Cardiac septum (tissue), 1 donor: ENCODE measurements around the gene ACTBL2. TPM values are rescaled to one million over a fixed set of nuclear protein-coding genes. Genes with fewer than 3 reads are reported as not detected.

Source experiments
- DNase-seq: peaks from one replicate; pipeline ENCODE4 v3.0.0-alpha.2; 2020; ENCODE audit warnings: low spot score
- intact Hi-C: fragments of 100-400 bp; cut with DNase I; formaldehyde crosslinking; loops from one replicate; pipeline ENCODE4 v1.14.0; 2022
- total RNA-seq: library from RNA; stranded (reverse); fragmentation: NEBNext Ultra II Directional; extraction: Animal tissue kit (Norgen Biotek cat#: 25700); gene quantifications from one replicate; pipeline ENCODE4 v1.2.1, GENCODE V29; 2021
- donor health status: DM: no; HTN: no; CAD: no.

ACTBL2 gene
- total RNA-seq, 1 donor from 2014 or later: not detected

DNA sequence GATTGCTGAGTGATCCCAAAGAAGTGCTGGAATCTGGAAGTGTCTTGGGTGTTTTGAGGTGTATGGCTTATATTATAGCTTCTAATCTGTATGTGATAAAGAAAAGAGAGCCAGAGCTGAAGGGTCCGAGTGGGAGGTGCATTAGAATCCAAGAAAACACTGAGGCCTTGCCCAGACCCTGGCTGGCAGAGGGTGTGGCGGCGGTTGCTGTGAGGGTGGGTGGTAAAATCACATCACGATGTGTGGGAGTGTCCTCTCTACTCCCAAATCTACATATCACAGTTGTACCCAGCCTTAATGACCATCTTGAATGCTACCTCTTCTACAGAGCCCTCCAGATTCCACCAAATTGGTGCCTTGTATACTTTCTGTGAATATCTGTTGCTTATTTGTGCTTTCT lies 28.9 kb downstream of the ACTBL2 start:
- no peak for DNase-seq
- intact Hi-C loops: no loop called here

DNA sequence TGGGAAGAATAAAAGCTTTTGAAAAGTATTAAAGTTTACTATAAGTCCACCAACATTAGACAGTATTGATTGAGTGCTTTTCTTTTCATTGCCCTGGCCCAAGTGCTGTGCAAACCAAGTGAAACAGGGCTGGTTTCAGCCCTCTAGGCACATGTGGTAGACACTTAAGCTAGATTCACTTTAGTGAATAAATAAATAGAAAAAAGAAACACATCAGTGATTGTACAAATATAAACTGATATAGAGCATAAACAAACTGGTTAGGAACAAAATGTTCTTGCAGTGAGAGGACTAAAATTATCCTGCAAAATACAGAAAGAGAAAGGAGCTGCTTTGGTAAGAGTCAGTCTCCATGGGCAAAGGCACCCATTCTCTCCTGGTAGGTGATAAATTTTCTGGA lies 29.7 kb downstream of the ACTBL2 start:
- intact Hi-C loops: no loop called here
- no peak for DNase-seq

DNA sequence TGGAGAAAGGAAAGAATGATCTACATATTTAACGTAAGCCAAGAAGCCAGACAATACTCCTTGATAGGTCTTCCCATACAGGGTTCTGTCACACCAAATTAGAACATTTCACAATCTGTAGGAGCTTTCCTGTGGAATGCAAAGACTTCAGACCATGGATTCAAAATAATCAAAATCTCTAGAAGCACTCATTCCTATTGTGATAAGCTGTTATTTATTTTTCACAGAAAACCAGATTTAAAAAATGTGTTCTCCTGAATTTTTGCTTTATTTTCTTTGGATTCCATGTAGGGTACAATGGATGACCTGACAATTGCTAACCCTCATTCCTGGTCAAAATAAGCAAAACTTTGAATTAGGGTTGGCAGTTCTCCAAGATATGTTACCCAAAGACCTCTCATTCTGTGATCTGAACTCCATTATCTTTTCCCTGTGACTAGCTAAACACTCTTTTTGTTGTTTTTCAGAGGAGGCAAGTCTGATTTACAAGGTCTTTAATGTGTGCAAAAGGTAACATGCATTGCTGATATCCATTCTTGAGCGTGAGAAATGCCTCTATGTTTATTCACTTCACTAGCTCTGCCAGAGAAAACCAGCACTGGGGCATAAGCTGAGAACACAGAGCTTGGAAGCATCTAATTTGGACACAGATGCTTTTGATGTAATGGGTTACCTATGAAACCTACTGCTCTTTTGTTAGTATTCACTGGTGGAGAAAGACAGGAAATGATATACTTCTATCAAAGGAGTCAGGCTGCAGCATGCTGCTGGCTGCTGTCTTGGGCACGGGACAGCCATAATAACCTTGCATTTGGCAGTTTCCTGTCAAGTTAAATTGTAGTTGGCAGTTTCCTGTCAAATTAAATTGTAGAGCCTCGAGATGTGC lies 31.4 kb downstream of the ACTBL2 start:
- DNase-seq: no peak
- intact Hi-C loops: no loop called here

DNA sequence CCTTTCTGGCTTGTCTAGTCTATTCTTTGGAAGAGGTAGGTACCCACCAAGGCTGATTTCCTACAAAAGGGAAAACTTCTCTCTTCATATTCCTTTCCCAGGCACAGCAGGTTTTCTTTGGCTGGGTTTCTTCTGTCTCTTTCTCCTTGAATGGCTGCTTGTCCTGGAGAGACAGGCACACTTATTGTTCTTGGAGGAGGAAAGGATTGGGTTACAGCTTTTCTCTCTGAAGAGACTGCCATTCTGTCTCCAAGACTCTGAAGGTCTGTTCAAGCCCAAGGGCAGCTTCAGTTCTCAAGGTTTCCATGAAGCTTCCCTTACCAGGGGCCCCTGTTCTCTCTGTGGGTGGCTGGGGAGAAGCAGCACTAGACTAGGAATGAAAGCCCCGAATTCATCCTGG lies 33.9 kb downstream of the ACTBL2 start:
- DNase-seq: no peak
- intact Hi-C loops: no loop called here

DNA sequence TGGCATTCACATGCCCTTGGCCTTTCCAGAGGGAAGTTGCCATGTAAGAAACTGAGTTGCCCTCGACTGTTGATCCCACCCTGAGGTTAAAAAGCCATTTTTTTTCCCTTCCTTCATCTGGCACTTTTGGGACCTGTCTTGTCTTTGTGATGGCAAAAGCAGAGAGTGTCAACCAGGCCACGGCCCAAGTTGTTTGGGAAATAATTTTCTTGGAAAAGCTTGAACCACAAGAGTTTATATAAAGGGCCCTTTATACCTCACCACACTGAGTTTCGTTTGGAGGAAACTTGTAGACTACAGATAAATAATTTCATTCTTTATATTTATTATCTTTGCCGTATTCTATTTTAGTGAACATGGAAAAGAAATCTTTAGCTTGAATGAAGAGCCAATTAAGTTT lies 34.3 kb downstream of the ACTBL2 start:
- no peak for DNase-seq
- intact Hi-C loops: no loop called here

DNA sequence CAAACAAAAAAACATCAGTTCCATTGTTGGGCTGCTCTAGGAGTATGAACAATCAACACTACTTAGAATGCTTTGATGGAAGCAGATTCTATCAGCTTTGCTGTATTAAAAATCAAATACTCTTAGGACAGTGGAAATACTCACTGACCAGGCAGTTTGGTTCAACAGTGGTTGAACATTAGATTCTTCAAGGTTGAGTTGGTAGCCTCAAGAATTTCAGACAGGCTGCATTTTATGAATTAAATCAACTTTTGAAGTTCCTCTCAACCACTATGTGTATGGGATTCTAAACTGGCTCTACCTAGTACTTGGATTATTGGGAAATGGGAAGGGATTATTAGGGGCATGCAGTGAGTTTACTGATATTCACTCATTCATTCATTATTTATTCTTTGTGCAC lies 35.0 kb downstream of the ACTBL2 start:
- no peak for DNase-seq
- intact Hi-C loops: no loop called here

DNA sequence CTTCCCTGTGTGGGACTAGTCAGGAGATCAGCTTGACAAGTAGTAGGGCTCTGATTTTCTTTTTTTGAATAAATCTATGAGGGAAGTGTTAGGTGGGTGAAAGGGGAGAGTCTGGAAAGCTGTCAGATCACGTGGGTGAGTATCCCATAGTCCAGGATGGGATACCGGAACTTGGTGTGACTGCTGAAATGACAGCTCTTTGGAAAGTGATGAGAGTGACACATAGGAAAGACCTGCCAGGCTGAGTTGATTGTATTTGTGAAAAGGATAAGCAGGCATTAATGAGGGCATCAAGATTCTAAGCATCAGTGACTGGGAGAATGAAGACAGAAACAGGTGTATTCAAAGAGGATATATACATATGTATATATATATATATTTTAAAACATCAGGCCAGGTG lies 35.6 kb downstream of the ACTBL2 start:
- intact Hi-C loops: no loop called here
- DNase-seq: no peak

DNA sequence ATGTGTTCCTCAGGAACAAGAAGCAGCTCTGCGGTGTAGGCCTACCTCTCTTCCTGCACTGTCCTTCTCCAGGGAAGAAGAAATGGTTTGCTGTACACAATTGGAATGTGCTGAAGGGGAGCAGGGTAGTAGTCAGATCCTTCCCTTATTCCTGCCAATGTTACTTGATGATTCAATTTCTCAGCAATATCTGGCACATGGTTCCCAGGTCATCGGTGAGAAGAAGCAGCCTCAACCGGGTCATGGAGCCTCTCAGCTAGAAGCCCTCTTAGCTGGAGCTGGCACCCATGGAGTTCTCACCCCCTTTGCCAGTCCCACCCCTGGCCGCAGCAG lies 36.9 kb downstream of the ACTBL2 start:
- intact Hi-C loops: no loop called here
- DNase-seq: no peak

DNA sequence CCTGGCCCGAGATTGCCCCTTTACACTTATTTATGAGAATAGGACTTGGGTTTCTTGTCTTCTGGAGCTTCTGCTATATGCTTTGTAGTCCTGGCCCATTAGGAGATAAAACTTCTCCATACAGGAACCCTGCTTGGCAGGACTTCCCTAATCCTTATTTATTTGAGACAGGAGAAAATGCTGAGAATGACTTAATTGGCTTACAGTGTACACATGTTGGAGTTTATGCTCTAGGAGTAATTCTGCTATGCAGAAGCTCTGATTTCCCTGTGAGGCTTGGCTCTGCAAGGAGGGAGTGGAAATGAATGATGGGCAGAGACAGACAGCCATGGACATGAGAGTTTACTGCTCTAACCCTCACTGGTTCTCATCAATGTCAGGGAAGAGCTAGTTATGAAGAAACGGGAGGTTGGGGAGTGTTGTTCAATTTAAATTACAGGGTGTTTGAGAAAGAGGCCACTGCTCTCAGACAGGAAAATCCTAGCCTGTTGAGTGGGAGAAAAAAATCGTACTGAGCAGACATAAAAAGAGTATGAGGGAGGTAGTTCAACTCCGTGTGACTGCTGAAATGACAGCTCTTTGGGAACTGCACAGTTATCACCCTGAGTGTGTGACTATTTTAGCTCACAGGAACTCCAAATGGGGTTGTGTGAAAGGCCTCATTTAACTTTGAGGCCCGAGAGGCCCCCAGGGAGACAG lies 37.5 kb downstream of the ACTBL2 start:
- intact Hi-C loops: no loop called here
- DNase-seq: no peak

DNA sequence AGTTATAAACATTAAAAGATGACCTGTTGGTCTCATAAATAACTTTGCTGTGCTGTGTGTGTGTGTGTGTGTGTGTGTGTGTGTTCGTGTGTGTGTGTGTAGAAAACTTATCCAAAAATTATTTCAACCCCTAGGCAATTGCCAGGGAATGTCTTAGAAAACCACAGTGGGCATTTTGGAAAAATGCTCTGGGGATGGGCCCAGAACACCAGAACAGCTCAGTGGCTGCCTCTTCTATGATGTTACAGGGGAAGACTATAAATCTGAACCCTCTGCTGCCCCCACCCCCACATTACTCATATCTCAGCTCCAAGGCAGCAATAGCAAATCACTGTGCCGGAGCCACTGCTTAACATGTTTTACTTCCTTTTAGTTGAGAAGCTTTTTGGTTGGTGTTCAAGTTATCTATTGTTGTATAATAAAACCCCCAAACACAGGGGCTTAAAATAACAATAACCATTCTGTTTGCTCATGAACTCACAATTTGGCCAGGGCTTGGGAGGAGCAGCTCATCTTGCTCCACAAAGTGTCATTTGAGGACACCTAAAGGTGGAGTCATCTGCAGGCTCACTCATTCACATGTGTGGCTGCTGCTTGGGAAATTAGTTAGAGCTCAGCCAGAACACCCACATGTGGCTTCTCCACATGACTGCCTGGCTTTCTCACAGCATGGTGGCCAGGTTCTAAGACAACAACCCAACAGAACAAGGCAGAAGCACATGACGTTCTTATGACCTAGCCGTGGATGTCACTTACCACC lies 40.4 kb downstream of the ACTBL2 start:
- no peak for DNase-seq
- intact Hi-C loops: no loop called here

DNA sequence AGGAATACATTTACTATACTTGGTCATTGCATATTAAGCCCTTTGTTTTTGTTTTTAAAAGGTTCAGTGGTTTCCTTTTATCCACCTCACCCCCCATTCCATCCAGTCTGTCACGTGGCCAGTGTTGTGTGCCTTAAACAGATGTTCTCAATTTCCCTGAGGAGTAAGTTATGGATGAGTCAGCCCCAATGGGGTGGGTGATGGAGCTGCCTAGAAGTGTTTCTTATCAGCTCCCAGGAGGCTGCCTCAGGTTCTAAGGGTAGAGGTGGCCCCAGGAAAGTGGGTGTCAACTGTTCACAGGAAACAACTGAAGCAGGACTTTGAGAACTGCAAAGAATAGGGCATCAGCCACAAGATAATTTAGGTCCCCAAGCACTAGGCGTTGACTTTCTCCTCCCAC lies 41.1 kb downstream of the ACTBL2 start:
- DNase-seq: no peak
- intact Hi-C loops: no loop called here

DNA sequence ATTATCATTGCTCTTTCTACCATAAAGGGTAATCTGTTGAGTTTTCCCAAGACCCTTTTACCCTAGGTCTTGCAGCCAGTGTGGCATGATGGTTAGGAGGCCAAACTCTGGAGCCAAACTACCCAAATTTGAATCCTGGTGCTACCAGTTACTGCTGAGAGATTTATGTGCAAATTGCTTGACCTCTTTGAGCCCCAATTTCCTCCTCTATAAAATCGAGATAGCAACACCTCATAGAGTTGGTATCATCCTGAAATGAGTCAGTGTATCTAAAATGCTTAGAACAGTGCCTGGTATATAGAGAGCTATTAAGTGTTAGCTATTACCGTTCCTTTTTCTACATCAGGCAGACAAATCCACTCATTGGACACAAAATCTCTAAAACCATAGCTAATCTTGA lies 43.0 kb downstream of the ACTBL2 start:
- intact Hi-C loops: no loop called here
- DNase-seq: no peak

DNA sequence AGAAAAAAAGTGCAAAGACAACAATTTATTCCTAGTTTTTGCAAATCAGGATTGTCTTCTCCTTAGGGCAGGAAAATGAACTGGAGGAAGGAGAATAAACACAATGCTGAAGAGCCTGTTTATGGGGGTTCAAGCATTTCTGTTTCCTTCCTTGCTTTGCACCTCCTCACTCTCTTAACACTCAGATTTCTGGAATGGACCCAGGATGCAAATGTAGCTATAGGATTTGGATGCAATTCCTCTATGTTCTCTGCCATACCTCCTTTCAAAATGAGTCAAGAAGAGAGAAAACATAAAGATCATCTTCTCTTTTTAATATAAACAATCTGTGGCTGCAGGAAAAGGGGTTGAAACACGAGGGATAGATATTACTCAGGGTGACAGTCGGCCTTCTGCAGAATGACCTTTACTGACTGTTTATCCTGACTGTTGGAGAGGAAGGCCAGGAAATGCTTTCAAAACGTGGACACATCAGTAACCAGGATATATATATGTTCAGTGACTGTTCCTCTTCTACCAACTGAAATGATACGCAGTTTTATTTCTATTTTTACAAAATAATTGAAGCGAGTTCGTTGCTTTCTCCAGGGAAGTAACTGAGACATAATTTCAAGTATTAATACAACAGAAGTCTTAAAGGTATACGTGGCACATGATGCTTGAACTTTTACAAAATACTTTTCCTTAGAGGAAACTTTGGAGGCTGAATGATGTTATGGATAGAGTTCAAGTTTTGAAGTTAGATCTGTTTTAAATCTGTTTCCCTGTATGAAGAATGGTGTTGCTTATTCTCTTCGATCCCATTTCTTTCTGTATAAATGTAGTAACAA lies 44.4 kb downstream of the ACTBL2 start:
- intact Hi-C loops: no loop called here

DNA sequence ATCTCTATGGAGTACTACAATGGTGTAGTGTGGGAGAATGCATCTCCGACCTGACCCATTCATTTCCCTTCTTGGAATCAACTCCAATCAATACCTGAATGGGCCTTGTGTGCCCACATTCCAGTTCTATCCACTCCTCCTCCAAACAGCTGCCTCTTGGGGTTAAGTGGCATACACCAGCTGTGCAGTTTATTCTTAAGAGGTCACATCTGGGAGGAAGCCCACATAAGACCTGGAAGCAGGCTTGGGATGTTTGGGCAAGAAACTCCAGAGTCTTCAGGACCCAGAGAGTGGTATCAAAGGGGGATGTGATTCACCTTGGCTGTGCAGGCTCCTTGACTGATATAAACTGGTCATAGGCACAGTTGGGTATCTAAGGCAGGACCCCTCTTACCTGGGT lies 46.0 kb downstream of the ACTBL2 start:
- intact Hi-C loops: no loop called here
- DNase-seq: no peak

More for the DNA sequence above, 44.4 kb downstream of the ACTBL2 start:
- DNase-seq: no peak

DNA sequence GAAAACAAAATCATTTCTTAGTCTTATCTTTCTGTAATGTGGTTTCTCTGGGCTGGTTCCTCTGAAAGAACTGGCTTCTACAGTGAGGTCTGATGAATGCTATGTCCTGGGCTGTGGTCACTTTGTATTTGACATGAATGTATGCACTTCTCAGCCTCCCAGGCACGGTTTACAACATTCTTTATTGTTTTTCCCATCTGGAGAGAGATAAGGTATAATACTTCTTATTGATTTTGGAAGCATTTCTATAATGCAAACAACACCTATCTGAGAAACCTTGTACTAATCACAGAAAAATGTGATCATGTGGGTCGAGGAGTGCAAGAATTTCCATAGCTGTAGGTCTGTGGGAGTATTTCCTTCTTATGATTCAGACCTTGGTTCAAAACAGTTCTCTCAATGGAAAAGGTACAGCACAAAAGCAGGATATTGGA lies 46.9 kb downstream of the ACTBL2 start:
- intact Hi-C loops: no loop called here
- DNase-seq: no peak

DNA sequence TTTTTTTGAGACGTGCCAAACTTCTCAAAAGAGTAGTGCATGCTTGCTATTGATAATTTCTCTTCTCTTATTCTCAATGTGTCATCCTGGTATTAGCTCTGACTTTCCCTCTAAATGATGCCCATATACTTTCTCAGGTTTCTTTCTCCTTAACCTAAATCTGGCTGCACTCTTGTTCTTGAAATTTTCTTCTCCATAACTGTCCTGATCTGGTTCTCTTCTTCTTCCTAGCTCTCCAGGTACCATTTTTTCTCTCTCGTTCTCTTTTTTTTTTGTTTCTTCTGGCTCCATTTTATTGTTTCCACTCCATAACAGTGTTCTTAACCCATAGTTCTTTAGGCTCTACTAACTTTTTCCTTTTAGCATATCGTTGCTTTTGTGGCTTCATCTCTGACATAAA lies 47.9 kb downstream of the ACTBL2 start:
- DNase-seq: no peak
- intact Hi-C loops: no loop called here

DNA sequence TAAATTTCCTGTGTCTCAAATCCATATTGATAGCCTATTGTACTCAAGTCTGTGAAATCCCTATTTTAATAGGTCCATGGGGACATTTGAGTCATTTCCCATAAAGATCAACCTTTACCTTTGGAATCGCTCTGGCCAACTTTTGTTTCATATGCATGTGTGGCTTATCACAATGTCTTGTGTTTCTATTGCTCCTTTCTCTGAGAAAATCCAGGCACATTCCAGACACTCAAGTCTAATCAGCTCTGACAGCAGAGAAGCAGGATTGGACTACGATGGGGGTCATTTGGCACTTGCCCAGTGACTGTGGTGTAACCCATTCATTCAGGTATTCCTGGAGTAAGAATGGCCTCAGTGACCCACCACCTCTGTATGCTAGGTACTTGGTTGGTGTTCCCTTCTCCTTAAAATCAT lies 48.4 kb downstream of the ACTBL2 start:
- intact Hi-C loops: no loop called here
- no peak for DNase-seq

DNA sequence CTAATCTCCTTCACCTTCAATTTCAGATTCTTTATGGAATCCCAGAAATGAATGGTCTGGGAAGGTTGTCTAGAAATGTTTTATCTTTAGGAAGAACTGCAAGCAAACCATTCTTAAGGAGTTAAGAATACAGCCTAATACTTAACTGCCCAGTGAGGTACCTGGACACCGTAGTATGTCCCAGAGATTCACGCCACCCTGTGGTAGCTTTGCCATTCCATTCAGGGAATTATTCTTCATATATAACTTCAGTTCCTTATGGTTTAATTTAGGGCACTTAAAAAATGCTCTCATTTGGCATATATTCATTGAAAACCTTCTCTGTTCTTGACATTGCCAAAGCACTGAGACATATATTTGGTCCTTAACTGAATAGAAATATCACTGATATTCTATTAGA lies 49.7 kb downstream of the ACTBL2 start:
- intact Hi-C loops: no loop called here
- DNase-seq: no peak

DNA sequence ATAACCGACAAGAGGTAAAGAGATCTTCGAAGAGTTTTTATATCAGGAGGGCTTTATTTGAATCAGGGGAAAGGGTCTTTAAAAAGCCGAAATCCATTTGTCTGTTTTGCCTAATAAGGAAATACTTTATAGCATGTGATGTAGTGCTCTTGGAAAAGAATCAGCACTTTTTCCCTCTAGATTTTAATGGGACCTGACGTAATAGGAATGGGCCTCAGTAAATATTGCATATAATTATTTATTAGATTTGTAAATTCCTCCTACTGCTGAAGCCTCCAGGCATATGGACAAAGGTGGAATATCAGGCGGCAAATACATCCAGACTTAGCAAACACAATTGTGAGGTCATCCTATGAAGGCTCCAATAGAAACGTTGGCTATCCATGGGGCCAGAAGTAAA lies 50.9 kb downstream of the ACTBL2 start:
- intact Hi-C loops: no loop called here
- DNase-seq: no peak
